ENCODE results near the gene KRTAP17-1. TPM values are rescaled to one million over a fixed set of nuclear protein-coding genes. Genes with fewer than 3 reads are reported as not detected.

Gene KRTAP17-1
- polyA plus RNA-seq, 1 experiment = not detected

- POLR2A ChIA-PET = no interaction called here
- CTCF ChIA-PET = interaction anchor here (1.0 kb wide), 1 partner anchor 19 kb away, joined by 3 read pairs; no protein-coding TSS in a partner anchor
- Histone ChIP-seq H3K27me3 (ENCODE audit: control insufficient read depth, insufficient read depth, low read length) (peaks cover 2% of the 10 kb centered on the region), H3K9me3 (ENCODE audit: control insufficient read depth, insufficient read depth, low read length) (no peaks in the 10 kb centered on the region; the same call in none of the 2 replicates), H3K27ac (ENCODE audit: low read depth, low read length) (no peak overlapping the region), H3K4me3 (ENCODE audit: low read depth, low read length) (no peak overlapping the region)
- no peak for TF ChIP-seq CTCF (IDR thresholded peaks at IDR 0.05; ENCODE audit: low read depth, low read length)
- DNase-seq (ENCODE audit: low read depth, low spot score) = no peak
Observed at GRCh38 chr17:41304091-41304490, 11.4 kb downstream of the KRTAP17-1 start.

- ChIA-PET CTCF (interaction anchor here (1.4 kb wide), 1 partner anchor 19 kb away, joined by 8 read pairs; no protein-coding TSS in a partner anchor), POLR2A (no interaction called here)
- peaks cover 2% of the 10 kb centered on the region for H3K27me3 ChIP-seq (ENCODE audit: control insufficient read depth, insufficient read depth, low read length)
- TF ChIP-seq CTCF (IDR thresholded peaks at IDR 0.05; ENCODE audit: low read depth, low read length) = no peak
- DNase-seq (ENCODE audit: low read depth, low spot score) = no peak
- H3K9me3 ChIP-seq (ENCODE audit: control insufficient read depth, insufficient read depth, low read length) = peaks cover 2% of the 10 kb centered on the region
- H3K27ac ChIP-seq (ENCODE audit: low read depth, low read length) = no peak overlapping the region
- no peak overlapping the region for H3K4me3 ChIP-seq (ENCODE audit: low read depth, low read length)
Observed at GRCh38 chr17:41302981-41303380, 12.5 kb downstream of the KRTAP17-1 start.

GRCh38 chr17:41301916-41302901 is 13.3 kb downstream of the KRTAP17-1 start, which contains the start of gene KRTAP29-1:
Gene KRTAP29-1 (minus strand): TSS chr17:41302851. CDS start chr17:41302851, 0 bp downstream.
- Histone ChIP-seq H3K9me3 (ENCODE audit: control insufficient read depth, insufficient read depth, low read length) (peaks cover 2% of the 10 kb centered on the region), H3K4me3 (ENCODE audit: low read depth, low read length) (no peak within 1 kb of the TSS), H3K27ac (ENCODE audit: low read depth, low read length) (no peak within 1 kb of the TSS), H3K27me3 (ENCODE audit: control insufficient read depth, insufficient read depth, low read length) (peaks cover 2% of the 10 kb centered on the region)
- POLR2A ChIA-PET = no interaction called here
- CTCF ChIA-PET = interaction anchor here (1.4 kb wide), 2 partner anchors 20 to 247 kb away, joined by 6 to 8 read pairs; no protein-coding TSS in a partner anchor
- no peak for DNase-seq (ENCODE audit: low read depth, low spot score)
- TF ChIP-seq CTCF (IDR thresholded peaks at IDR 0.05; ENCODE audit: low read depth, low read length) = no peak

GRCh38 chr17:41301204-41301790 is 14.2 kb downstream of the KRTAP17-1 start:
- TF ChIP-seq CTCF (IDR thresholded peaks at IDR 0.05; ENCODE audit: low read depth, low read length) = no peak
- no peaks in the 10 kb centered on the region for H3K27me3 ChIP-seq (ENCODE audit: control insufficient read depth, insufficient read depth, low read length)
- no peak overlapping the region for H3K4me3 ChIP-seq (ENCODE audit: low read depth, low read length)
- no peak overlapping the region for H3K27ac ChIP-seq (ENCODE audit: low read depth, low read length)
- no peak for DNase-seq (ENCODE audit: low read depth, low spot score)
- H3K9me3 ChIP-seq (ENCODE audit: control insufficient read depth, insufficient read depth, low read length) = peaks cover 2% of the 10 kb centered on the region
- ChIA-PET CTCF (interaction anchor here (1.4 kb wide), 1 partner anchor 248 kb away, joined by 6 read pairs; no protein-coding TSS in a partner anchor), POLR2A (no interaction called here)

Data from AG04450 (cell line).